ENCODE data around the gene ATP5IF1.

Gene ATP5IF1

DNA sequence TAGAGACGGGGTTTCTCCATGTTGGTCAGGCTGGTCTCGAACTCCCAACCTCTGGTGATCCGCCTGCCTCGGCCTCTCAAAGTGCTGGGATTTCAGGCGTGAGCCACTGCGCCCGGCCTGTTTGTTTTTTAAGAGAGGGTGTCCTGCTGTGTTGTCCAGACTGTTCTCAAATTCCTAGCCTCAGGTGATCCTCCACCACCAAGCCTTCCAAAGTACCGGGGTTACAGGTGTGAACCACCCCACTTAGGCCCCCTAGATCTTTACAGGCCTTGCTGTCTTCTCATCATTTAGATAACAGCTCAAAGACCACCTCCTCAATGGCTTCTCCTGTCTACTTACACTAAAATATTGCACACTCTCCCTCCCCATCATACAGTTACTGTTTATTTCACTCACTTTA, 29.7 kb downstream of the ATP5IF1 start:
- Mint-ChIP-seq H3K36me3 (ENCODE audit: low read depth) (peaks cover 4% of the 10 kb centered on the region), H3K4me1 (ENCODE audit: low read depth) (peaks cover 15% of the 10 kb centered on the region), H3K27ac (no peak overlapping the region), H3K9me3 (no peaks in the 10 kb centered on the region), H3K27me3 (ENCODE audit: low read depth) (peaks cover 4% of the 10 kb centered on the region), H3K4me3 (no peak overlapping the region)
- DNase-seq (ENCODE audit: low spot score) = no peak

DNA sequence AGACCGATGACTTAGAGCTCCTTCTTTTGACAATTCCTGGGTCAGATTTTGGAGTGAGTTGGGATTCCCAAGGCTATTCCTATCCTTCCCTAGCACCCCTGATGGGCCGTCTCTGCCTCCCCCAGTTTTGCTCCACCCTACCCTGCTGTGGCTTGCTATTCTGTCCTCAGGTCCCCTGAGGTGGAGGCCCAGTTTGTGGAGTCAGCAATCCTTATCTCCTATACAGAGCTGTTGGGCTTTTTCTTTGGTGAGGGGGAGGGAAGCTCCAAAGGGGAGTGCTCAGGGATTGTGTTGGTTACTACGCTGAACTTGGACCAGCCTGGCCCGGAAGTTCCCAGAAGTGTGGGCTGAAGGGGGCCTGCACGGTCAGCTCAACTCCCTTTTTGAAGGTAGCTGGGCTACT, 31.0 kb downstream of the ATP5IF1 start:
- Mint-ChIP-seq H3K27ac (no peak overlapping the region), H3K4me1 (ENCODE audit: low read depth) (peaks cover 6% of the 10 kb centered on the region), H3K27me3 (ENCODE audit: low read depth) (no peaks in the 10 kb centered on the region), H3K4me3 (no peak overlapping the region), H3K9me3 (no peaks in the 10 kb centered on the region), H3K36me3 (ENCODE audit: low read depth) (peaks cover 5% of the 10 kb centered on the region)
- DNase-seq (ENCODE audit: low spot score) = no peak

DNA sequence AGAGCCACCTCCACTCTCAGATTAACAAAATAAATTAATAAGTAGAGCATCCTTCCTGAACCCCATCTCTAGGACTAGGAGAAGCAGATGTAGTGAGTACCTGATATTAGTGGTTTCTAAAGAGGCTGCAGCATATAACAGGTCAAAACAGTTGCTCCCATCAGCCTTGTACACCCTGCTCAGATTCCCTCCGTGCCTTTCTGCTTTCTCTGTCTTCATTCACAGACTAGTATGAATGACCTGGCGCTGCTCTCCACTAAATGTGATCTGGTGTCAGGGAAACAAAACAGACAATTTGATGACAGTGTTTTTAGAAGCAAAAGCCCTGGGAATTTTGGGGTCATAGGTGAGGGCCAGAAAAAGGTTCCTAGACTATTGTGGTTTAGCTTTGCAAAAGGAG, 31.7 kb downstream of the ATP5IF1 start:
- Mint-ChIP-seq H3K27me3 (ENCODE audit: low read depth) (no peaks in the 10 kb centered on the region), H3K27ac (no peak overlapping the region), H3K36me3 (ENCODE audit: low read depth) (peaks cover 5% of the 10 kb centered on the region), H3K4me3 (no peak overlapping the region), H3K4me1 (ENCODE audit: low read depth) (peaks cover 6% of the 10 kb centered on the region), H3K9me3 (no peaks in the 10 kb centered on the region)
- DNase-seq (ENCODE audit: low spot score) = no peak

DNA sequence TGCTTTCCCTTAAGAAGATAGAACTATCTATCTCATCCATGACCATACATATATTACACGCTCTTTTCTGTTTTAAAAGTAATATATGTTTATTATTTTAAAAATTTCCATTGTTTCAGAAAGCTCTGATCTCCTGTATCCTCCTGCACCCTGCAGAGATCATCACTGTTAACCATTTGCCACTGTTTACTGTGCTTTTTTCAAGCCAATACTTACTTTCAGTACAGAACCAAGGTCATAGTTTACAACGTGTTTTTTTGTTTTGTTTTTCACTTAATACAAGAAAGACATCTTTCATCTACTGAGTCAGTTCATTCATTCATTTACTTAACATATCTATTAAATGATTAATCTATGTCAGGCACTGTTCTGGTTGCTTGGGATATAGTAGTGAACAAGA, 33.6 kb downstream of the ATP5IF1 start:
- no peak for DNase-seq (ENCODE audit: low spot score)

DNA sequence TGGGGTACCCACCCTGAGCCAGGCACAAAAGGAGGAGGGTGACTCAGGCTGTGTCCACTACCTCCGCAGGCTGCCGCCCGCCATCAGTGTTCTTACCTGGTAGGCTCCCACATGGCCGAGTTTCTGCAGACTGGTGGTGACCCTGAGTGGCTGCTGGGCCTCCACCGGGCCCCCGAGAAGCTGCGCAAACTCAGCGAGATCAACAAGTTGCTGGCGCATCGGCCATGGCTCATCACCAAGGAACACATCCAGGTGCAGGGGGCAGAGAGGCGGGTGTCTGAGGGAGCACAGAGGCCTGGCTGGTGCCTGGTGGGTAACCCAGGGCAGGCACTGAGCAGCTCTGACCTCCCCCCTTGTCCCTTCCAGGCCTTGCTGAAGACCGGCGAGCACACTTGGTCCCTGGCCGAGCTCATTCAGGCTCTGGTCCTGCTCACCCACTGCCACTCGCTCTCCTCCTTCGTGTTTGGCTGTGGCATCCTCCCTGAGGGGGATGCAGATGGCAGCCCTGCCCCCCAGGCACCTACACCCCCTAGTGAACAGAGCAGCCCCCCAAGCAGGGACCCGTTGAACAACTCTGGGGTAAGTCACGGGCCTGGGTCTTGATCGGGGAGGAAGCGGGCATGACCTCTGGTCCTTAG, 36.4 kb downstream of the ATP5IF1 start:
- Mint-ChIP-seq H3K4me3 (no peak overlapping the region), H3K9me3 (no peaks in the 10 kb centered on the region), H3K36me3 (ENCODE audit: low read depth) (peaks cover 8% of the 10 kb centered on the region), H3K27ac (no peak overlapping the region), H3K27me3 (ENCODE audit: low read depth) (no peaks in the 10 kb centered on the region), H3K4me1 (ENCODE audit: low read depth) (peaks cover 2% of the 10 kb centered on the region)
- DNase-seq (ENCODE audit: low spot score) = no peak

More for the DNA sequence above, 33.6 kb downstream of the ATP5IF1 start:
- H3K4me1 Mint-ChIP-seq (ENCODE audit: low read depth) = peaks cover 2% of the 10 kb centered on the region
- H3K9me3 Mint-ChIP-seq = no peaks in the 10 kb centered on the region
- no peak overlapping the region for H3K4me3 Mint-ChIP-seq
- H3K36me3 Mint-ChIP-seq (ENCODE audit: low read depth) = peaks cover 2% of the 10 kb centered on the region
- H3K27ac Mint-ChIP-seq = no peak overlapping the region
- no peaks in the 10 kb centered on the region for H3K27me3 Mint-ChIP-seq (ENCODE audit: low read depth)

DNA sequence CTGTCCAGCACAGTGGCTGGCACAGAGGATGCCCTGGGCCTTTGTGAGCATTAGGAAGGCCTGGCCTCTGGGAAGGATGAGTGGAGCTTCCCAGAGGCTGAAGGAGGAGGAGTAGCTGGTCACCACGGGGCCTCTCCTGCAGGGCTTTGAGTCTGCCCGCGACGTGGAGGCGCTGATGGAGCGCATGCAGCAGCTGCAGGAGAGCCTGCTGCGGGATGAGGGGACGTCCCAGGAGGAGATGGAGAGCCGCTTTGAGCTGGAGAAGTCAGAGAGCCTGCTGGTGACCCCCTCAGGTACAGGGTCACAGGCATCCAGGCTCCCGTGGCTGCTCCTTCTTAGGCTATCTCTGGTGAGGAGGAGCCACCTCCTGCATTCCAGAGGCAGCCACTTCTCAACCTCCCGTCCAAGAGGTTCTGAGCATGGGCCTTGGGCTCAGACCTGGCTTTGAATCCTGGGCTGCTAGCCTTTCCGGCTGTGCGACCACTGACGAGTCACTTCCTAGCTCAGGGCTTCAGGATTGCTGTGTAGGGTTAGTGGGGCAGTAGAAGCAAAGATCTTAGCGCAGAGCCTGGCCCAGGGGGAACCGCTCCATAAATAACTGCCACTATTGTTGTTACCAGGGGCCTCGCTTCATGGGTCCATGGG, 37.4 kb downstream of the ATP5IF1 start:
- Mint-ChIP-seq H3K27ac (no peak overlapping the region), H3K4me1 (ENCODE audit: low read depth) (no peaks in the 10 kb centered on the region), H3K27me3 (ENCODE audit: low read depth) (no peaks in the 10 kb centered on the region), H3K36me3 (ENCODE audit: low read depth) (peaks cover 16% of the 10 kb centered on the region), H3K4me3 (no peak overlapping the region), H3K9me3 (no peaks in the 10 kb centered on the region)
- DNase-seq (ENCODE audit: low spot score) = no peak

DNA sequence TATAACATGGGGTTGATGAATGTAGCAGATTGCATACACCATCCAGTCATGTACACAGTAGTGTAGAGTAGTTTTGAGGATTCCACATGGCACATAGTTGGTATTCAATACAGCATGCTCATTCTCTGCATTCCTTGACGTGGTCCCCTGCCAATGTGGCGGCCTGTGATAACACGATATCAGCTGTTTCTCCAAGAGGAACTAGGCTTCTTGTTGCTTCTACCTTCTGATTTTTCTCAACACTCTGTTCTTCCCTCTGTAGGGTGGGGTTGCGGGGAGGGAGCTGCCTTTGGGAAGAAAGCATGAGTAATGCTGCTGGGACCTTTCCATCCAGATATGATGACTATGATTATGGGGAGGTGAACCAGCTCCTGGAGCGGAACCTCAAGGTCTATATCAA, 42.8 kb downstream of the ATP5IF1 start:
- Mint-ChIP-seq H3K27me3 (ENCODE audit: low read depth) (no peaks in the 10 kb centered on the region), H3K9me3 (no peaks in the 10 kb centered on the region), H3K4me1 (ENCODE audit: low read depth) (peaks cover 4% of the 10 kb centered on the region), H3K36me3 (ENCODE audit: low read depth) (peaks cover 26% of the 10 kb centered on the region), H3K4me3 (no peak overlapping the region), H3K27ac (no peak overlapping the region)
- no peak for DNase-seq (ENCODE audit: low spot score)

DNA sequence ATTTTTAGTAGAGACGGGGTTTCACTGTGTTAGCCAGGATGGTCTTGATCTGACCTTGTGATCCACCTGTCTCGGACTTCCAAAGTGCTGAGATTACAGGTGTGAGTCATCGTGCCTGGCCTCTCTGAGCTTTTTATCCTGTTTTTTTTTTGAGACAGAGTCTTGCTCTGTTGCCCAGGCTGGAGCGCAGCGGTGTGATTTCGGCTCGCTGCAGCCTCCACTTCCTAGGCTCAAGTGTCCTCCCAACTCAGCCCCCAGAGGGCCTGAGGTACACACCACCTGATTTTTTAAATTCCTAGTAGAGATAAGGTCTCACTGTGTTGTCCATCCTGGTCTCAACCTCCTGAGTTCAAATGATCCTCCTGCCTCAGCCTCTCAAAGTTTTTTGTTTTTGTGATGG, 43.8 kb downstream of the ATP5IF1 start:
- Mint-ChIP-seq H3K4me3 (no peak overlapping the region), H3K27me3 (ENCODE audit: low read depth) (no peaks in the 10 kb centered on the region), H3K4me1 (ENCODE audit: low read depth) (peaks cover 4% of the 10 kb centered on the region), H3K27ac (no peak overlapping the region), H3K9me3 (no peaks in the 10 kb centered on the region), H3K36me3 (ENCODE audit: low read depth) (peaks cover 26% of the 10 kb centered on the region)
- no peak for DNase-seq (ENCODE audit: low spot score)

DNA sequence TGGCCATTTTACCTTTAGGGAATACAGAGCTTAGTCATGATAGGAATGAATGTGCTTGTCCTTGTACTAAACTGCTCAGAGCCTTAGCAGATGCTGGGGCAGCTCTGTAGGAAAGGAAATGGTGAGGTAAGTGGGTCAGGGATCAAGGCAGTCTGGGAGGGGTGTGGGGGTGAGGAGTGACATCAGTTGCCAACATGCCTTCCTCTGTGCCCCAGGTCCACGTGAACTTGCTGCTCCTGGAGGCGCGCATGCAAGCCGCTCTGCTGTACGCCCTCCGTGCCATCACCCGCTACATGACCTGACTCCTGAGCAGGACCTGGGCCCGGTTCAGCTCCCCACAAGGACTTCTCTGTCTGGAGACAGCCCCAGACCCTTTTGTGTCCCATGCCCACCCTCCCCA, 44.6 kb downstream of the ATP5IF1 start:
- Mint-ChIP-seq H3K27me3 (ENCODE audit: low read depth) (no peaks in the 10 kb centered on the region), H3K9me3 (no peaks in the 10 kb centered on the region), H3K4me1 (ENCODE audit: low read depth) (peaks cover 4% of the 10 kb centered on the region), H3K36me3 (ENCODE audit: low read depth) (peaks cover 20% of the 10 kb centered on the region), H3K4me3 (no peak overlapping the region), H3K27ac (no peak overlapping the region)
- no peak for DNase-seq (ENCODE audit: low spot score)

DNA sequence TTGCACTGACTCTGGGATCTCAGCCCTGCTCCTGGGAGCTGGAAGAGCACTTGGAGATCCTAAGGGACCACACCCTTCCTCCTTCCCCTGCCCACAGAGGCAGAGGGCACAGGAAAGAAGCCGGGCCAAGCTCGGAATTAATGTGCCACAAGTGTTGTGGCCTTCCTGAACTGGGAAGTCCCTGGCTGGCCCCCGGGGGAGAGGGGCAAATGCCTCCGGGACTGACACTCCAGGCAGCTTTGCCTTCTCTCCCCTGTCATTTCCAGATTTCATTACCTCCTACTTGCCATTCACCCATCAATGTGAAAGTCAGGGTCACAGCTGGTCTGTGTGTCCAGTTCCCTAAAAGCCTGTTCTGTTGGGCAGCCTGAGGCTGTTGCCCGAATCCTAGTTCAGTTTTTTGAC, 45.1 kb downstream of the ATP5IF1 start:
- Mint-ChIP-seq H3K36me3 (ENCODE audit: low read depth) (peaks cover 20% of the 10 kb centered on the region), H3K4me3 (no peak overlapping the region), H3K27me3 (ENCODE audit: low read depth) (no peaks in the 10 kb centered on the region), H3K27ac (no peak overlapping the region), H3K9me3 (no peaks in the 10 kb centered on the region), H3K4me1 (ENCODE audit: low read depth) (peaks cover 4% of the 10 kb centered on the region)
- DNase-seq (ENCODE audit: low spot score) = no peak

DNA sequence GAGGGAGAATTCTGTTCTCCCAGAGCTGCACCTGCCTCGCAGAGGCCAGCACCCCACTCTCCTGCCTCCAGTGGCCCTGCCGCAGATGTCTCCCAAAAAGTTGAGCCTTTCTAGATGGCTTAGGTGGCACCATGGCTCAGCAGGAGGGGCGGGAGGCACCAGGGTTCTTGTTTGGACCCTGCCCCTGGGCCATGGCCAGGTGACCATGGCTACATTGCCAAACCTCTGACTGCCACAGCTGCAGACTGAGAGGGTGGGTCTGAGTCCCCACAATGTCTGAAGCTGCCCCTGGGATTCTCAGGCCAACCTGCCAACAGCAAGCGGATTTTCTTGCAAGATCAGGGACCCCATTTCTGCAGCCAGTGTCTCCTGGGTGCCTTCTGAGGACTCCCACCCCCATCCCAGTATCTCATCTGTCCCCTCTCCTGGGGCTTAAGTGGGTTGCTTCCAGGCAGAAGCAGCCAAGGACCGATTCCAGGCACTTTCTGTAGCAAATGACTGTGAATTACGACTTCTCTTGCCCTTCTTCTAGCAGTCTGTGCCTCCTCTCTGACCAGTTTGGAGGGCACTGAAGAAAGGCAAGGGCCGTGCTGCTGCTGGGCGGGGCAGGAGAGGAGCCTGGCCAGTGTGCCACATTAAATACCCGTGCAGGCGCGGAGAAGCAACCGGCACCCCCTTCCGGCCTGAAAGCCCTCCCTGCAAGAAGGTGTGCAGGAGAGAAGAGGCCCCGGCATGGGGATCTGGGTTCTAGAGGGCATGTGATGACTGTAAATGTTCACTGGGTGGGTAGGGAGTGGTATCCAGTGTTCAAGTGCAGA, 45.9 kb downstream of the ATP5IF1 start:
- no peak overlapping the region for H3K4me3 Mint-ChIP-seq
- no peak for DNase-seq (ENCODE audit: low spot score)
- H3K9me3 Mint-ChIP-seq = no peaks in the 10 kb centered on the region
- H3K36me3 Mint-ChIP-seq (ENCODE audit: low read depth) = peaks cover 20% of the 10 kb centered on the region
- peaks cover 4% of the 10 kb centered on the region for H3K4me1 Mint-ChIP-seq (ENCODE audit: low read depth)
- H3K27me3 Mint-ChIP-seq (ENCODE audit: low read depth) = no peaks in the 10 kb centered on the region
- H3K27ac Mint-ChIP-seq = no peak overlapping the region

DNA sequence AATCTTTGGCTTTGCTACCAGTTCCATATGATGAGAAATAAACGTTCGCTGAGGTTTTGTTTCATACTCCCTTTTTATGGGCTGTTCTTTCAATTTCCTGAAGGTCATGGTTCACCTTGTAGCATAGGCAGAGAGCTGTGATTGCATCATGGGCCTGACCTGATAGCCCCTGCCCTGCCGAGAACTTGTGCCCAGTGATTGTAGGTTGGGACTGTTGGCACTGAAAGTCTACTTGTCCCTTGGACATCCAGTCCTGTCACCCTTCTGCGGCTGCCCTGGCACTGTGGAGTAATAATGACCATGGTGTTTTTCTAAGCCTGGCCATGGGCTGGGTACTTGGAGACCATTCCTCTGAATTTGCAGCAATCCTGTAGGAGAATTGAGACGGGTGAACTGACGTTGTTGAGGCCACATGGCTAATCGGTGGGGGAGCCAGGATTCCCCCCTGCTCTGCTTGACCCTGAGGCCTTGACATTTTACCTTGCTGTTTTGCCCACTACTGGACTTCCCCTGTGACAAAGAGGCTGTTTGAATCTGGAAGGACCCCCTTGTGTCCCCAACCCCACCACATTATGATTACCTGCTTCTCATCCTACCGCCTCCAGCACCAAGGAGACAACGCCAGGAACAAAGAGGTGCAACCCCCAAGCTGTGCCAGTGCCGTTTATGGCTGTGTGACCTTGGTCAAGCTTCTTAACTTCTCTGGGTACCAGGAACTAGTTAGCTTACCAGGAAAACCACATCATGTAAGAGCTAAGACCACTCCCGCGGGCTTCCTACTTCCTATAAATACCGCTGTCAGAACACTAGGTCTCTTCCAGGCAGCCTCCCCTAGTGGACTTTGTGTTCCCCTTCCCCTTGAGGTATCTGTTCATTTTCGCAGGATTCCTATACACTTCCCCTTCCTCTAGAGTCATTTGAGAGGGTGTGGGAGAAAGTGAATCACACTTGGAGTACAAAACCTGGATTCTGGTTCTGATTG, 46.8 kb downstream of the ATP5IF1 start:
- Mint-ChIP-seq H3K4me3 (no peak overlapping the region), H3K27ac (no peak overlapping the region), H3K9me3 (no peaks in the 10 kb centered on the region), H3K27me3 (ENCODE audit: low read depth) (no peaks in the 10 kb centered on the region), H3K36me3 (ENCODE audit: low read depth) (peaks cover 16% of the 10 kb centered on the region), H3K4me1 (ENCODE audit: low read depth) (peaks cover 7% of the 10 kb centered on the region)
- no peak for DNase-seq (ENCODE audit: low spot score)

DNA sequence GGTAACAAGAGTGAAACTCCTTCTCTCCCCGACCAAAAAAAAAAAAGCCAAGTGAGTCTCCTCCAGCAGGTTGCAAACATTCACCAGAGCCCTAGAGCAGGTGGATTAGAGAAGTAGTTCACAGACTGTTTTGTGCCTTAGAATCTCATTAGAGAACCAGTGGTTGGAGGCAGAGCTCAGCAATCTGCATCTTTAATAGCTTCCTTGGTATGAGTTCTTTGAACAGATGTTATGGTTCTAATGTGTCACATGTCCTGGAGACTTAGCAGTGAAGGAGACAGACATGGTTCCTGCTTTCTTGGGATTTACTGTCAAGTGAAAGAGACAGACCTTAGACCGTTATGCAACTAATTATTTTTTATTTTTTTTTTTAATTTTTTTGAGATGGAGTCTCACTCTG, 50.2 kb downstream of the ATP5IF1 start:
- H3K27ac Mint-ChIP-seq = no peak overlapping the region
- H3K4me3 Mint-ChIP-seq = no peak overlapping the region
- peaks cover 7% of the 10 kb centered on the region for H3K4me1 Mint-ChIP-seq (ENCODE audit: low read depth)
- H3K9me3 Mint-ChIP-seq = no peaks in the 10 kb centered on the region
- DNase-seq (ENCODE audit: low spot score) = no peak
- peaks cover 5% of the 10 kb centered on the region for H3K36me3 Mint-ChIP-seq (ENCODE audit: low read depth)
- peaks cover 6% of the 10 kb centered on the region for H3K27me3 Mint-ChIP-seq (ENCODE audit: low read depth)
